SK-N-MC (cell line): ENCODE data around the gene FES.

ENCODE experiments used
- DNase-seq: peaks from one replicate; pipeline ENCODE4 v3.0.0-alpha.2; 2011; ENCODE audit warnings: low read depth, low spot score
- H3K27ac ChIP-seq: fragments of 200-600 bp; sonication (generic); 2 replicates; pipeline ENCODE4 v1.5.1; 2016; ENCODE audit warnings: mixed run types
- H3K36me3 ChIP-seq: fragments of 200-600 bp; sonication (generic); 2 replicates; pipeline ENCODE4 v1.6.1; 2017; ENCODE audit warnings: antibody characterized with exemption, low read length, mixed read lengths; ENCODE audit not compliant: insufficient read depth
- H3K4me3 ChIP-seq: fragments of 200-600 bp; sonication (generic); 2 replicates; pipeline ENCODE4 v1.5.1; 2016
- H3K9ac ChIP-seq: fragments of 200-600 bp; sonication (generic); 2 replicates; pipeline ENCODE4 v1.8.0; 2017; ENCODE audit warnings: mixed run types, mixed read lengths; ENCODE audit not compliant: insufficient read length
- H3K9me3 ChIP-seq: fragments of 200-600 bp; sonication (generic); 2 replicates; pipeline ENCODE4 v1.6.1; 2017; ENCODE audit warnings: low read depth, mild to moderate bottlenecking, antibody characterized with exemption, low read length, moderate library complexity, mixed read lengths
- EZH2 ChIP-seq: fragments of 200-600 bp; sonication (generic); IDR thresholded peaks from one replicate; pipeline ENCODE4 v1.6.1; 2017; ENCODE audit warnings: antibody characterized with exemption
- FOXP2 ChIP-seq: optimal IDR thresholded peaks from 2 replicates; pipeline ENCODE3; 2011; ENCODE audit warnings: mild to moderate bottlenecking, moderate library complexity; ENCODE audit not compliant: insufficient read depth; ENCODE audit errors: extremely low read length, control extremely low read depth
- POLR2AphosphoS5 ChIP-seq: IDR thresholded peaks from 2 replicates; pipeline ENCODE4 v1.6.1; 2012; ENCODE audit warnings: mild to moderate bottlenecking, low read depth, low read length, borderline replicate concordance

The FES gene

GRCh38 chr15:90881978-90882721 is 2.2 kb upstream of the FES start:
- Histone ChIP-seq H3K27ac (no peak overlapping the region), H3K9ac (no peak overlapping the region), H3K36me3 (peaks cover 4% of the 10 kb centered on the region; the same call in 1 of the 2 replicates), H3K4me3 (no peak overlapping the region), H3K9me3 (no peaks in the 10 kb centered on the region)
- TF ChIP-seq POLR2AphosphoS5 (no peak), FOXP2 (no peak), EZH2 (no peak)
- no peak for DNase-seq

GRCh38 chr15:90882781-90883525 is 1.4 kb upstream of the FES start:
- DNase-seq, result no peak
- H3K27ac ChIP-seq, result no peak overlapping the region
- no peak overlapping the region for H3K4me3 ChIP-seq
- no peaks in the 10 kb centered on the region for H3K9me3 ChIP-seq
- no peak overlapping the region for H3K9ac ChIP-seq
- no peak for TF ChIP-seq EZH2
- TF ChIP-seq FOXP2, result no peak
- TF ChIP-seq POLR2AphosphoS5, result no peak
- H3K36me3 ChIP-seq, result peaks cover 2% of the 10 kb centered on the region; the same call in 1 of the 2 replicates

- Histone ChIP-seq H3K9ac (no peak overlapping the region), H3K36me3 (no peaks in the 10 kb centered on the region; the same call in 1 of the 2 replicates), H3K4me3 (no peak overlapping the region), H3K9me3 (no peaks in the 10 kb centered on the region), H3K27ac (no peak overlapping the region)
- TF ChIP-seq FOXP2, result no peak
- DNase-seq, result no peak
Observed at GRCh38 chr15:90883526-90883975, 753 bp upstream of the FES start.

- no peak overlapping the region for H3K9ac ChIP-seq
- no peak overlapping the region for H3K27ac ChIP-seq
- no peak for DNase-seq
- no peaks in the 10 kb centered on the region; the same call in 1 of the 2 replicates for H3K36me3 ChIP-seq
- H3K9me3 ChIP-seq, result no peaks in the 10 kb centered on the region
- H3K4me3 ChIP-seq, result no peak overlapping the region
- TF ChIP-seq FOXP2 (no peak), POLR2AphosphoS5 (no peak), EZH2 (no peak)
Observed at GRCh38 chr15:90884719-90885431, 571 bp downstream of the FES start.

- TF ChIP-seq FOXP2 (no peak), POLR2AphosphoS5 (no peak), EZH2 (no peak)
- Histone ChIP-seq H3K9me3 (no peaks in the 10 kb centered on the region), H3K4me3 (no peak overlapping the region), H3K36me3 (no peaks in the 10 kb centered on the region; the same call in 1 of the 2 replicates), H3K27ac (no peak overlapping the region), H3K9ac (no peak overlapping the region)
- no peak for DNase-seq
Observed at GRCh38 chr15:90885432-90886290, 1.4 kb downstream of the FES start.

- TF ChIP-seq EZH2 (no peak), FOXP2 (no peak), POLR2AphosphoS5 (no peak)
- Histone ChIP-seq H3K9ac (no peak overlapping the region), H3K36me3 (no peaks in the 10 kb centered on the region; the same call in 1 of the 2 replicates), H3K27ac (no peak overlapping the region), H3K9me3 (no peaks in the 10 kb centered on the region), H3K4me3 (no peak overlapping the region)
- no peak for DNase-seq
Observed at GRCh38 chr15:90886291-90886614, 1.9 kb downstream of the FES start.

GRCh38 chr15:90887037-90887481 is 2.8 kb downstream of the FES start:
- Histone ChIP-seq H3K9ac (no peak overlapping the region), H3K9me3 (no peaks in the 10 kb centered on the region), H3K27ac (no peak overlapping the region), H3K36me3 (no peaks in the 10 kb centered on the region), H3K4me3 (no peak overlapping the region)
- TF ChIP-seq EZH2 (no peak), POLR2AphosphoS5 (no peak), FOXP2 (no peak)
- DNase-seq, result no peak

- Histone ChIP-seq H3K27ac (no peak overlapping the region), H3K9ac (no peak overlapping the region), H3K36me3 (no peaks in the 10 kb centered on the region), H3K4me3 (no peak overlapping the region), H3K9me3 (no peaks in the 10 kb centered on the region)
- TF ChIP-seq FOXP2 (no peak), EZH2 (no peak), POLR2AphosphoS5 (no peak)
- DNase-seq, result no peak
Observed at GRCh38 chr15:90889313-90889730, 5.0 kb downstream of the FES start.
